GM21381 (cell line): Measurements from ENCODE around the gene STPG2.
"Not testable (repeated sequence)": the region's sequence is repeated elsewhere in the genome, so short reads cannot be mapped to it uniquely, and the experiment has no call there.

ENCODE experiments used
- ATAC-seq: cut with Tn5 transposase; IDR thresholded peaks from one replicate; pipeline ENCODE4 v1.9.1; 2021; ENCODE audit warnings: mild to moderate bottlenecking, moderate library complexity; ENCODE audit not compliant: unreplicated experiment

STPG2 gene

DNA sequence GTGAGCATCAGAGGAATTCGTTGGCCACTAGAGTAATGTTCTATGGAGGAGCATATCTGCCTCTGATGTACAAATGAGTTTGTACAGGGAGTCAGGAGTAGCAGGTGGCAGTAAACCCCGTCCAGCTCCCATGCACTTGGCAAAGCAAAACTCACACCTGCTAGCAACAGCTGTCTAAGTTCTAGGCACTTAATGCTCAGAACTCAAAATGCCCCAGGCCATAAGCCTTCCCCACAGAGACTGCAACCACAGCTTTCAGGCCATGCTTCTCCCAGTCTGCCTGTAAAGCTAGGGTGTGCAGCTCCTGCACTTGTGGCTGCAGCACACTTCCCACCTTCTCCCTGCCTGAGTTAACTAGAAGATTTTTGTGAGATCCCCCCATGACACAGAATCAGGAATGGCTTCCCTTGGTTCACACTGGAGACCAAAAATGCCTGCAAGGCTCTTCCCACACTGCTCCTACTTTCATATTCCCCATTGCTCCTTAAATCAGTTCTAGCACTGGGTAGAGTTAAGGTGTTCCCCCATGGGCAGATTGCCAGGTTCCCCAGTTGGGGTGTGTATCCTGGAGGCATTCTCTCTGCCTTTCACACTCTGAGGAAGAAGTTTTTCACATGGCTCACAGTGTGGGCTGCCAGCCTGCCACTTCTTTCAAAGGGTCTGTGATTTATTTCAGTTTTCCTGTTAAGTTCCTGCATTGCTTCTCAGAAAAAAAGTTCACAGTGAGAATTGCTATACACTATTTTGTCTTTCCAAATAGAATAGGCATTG, 189.9 kb downstream of the STPG2 start:
- no peak for ATAC-seq

DNA sequence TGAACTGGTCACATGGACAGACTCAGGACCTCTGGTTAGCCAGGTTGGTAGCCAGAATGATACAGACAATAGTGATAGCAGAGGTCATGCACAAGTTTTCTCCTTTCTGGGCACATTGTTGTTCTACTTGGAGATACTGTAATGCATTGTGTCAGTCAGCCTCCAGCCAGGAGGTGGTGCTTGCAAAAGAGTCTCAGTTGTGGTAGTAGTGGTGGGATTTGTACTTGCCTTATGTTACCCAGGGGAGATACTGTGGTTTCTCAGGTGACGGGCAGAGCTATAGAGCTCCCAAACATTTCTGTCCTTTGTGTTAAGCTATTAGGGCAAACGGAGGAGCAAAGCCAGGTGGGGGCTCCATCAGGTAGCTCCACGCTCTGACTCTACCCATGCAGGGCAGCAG, 190.5 kb downstream of the STPG2 start:
- ATAC-seq = no peak

DNA sequence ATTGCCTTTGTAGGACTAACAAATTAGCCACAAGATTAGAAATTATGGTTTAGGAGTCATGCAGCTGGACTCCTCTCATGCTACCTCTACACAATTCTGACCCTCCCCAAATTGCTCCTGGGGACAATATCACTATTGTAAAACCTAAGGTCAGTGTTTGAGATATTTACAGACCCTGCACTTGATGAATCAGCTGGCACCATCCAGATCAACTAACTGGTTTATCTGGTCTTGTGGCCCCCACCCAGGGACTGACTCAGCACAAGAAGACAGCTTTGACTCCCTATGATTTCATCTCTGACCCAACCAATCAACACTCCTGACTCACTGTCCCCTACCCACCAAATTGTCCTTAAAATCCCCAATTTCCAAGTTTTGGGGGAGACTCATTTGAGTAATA, 192.4 kb downstream of the STPG2 start:
- no peak for ATAC-seq

DNA sequence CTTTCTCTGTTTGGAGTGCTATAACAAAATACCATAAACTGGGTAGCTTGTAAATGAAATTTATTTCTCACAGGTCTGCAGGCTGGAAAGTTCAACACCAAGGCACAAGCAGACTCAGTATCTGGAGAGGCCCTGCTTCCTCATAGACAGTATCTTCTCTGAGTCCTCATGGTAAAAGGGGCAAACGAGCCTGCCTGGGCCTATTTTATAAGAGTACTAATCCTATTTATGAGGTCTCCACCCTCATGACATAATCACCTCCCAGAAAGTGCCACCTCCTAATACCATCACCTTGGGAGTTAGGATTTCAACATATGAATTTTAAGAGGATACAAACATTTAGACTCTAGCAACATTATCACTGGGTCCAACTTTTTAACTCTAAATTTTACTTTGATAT, 200.3 kb downstream of the STPG2 start:
- ATAC-seq = no peak

DNA sequence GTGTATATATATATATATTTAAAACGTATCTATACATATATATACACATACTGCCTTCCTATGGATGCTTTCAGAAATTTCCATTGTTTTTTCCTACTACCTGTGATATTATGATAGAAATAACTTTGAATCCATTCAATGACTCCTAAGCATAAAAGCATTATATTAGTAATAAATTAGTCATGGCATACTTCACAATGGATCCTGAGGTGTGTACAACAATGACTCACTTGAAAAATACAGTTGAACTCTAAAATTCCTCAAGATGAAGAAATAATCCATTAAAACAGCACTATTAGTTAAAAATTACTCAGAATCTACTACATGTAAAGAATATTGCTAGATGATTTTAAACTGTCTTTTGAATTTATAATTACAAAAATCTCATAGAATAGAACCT, 201.1 kb downstream of the STPG2 start:
- no peak for ATAC-seq

DNA sequence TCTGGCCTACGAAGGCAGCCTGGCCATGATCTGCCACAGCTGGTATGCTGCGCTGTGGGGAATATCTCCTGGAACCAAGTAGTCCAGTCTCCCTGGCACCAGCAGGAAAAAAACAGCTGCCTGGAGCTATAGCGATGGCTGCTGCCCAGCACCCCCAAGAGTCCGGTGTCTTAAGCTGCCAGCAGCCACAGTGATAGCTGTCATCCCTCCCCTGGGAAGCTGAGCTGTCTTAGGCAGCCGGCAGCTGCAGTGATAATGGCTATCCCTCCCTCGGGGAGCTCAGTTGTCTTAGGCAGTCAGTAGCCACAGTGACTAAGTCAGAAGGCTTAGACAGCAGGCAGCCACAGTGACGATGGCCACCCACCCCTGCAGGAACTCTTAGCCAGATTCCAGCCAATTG, 205.1 kb downstream of the STPG2 start:
- no peak for ATAC-seq

DNA sequence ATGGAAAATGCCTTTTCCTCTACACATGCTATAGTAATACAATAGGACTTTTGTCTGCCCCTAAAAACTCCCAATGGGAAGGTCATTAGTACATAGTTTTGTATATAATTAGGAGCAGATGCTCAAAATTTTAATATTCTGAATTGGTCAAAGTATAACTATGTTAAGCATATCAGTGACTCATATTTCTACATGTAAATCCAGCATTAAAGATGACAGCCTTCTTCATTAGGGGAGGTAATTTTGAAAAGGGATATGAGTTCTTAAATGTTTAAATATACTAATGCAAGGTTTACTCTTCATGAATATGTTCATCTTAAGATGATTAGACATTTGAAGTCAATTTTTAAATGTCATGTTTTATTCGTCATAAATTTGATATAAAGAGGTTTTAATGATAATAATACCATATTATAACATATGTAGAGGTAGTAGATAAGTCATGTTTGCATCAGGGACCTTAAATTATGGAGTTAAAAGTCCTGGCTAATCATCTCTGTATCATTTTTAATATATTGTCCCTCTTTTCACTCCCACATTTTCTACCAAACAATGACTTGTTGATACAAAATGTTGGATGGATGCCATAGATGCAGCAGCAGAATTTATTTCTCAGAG, 218.8 kb downstream of the STPG2 start:
- ATAC-seq = no peak

DNA sequence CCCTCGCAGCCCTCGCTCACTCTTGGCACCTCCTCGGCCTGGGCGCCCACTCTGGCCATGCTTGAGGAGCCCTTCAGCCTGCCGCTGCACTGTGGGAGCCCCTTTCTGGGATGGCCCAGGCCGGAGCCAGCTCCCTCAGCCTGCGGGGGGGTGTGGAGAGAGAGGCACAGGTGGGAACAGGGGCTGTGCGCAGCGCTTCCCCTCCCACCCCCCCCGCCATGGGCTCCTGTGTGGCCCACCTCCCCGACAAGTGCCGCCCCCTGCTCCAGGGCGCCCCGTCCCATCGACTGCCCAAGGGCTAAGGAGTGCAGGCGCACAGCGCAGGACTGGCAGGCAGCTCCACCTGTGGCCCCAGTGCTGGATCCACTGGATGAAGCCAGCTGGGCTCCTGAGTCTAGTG, 220.2 kb downstream of the STPG2 start:
- ATAC-seq = no peak

DNA sequence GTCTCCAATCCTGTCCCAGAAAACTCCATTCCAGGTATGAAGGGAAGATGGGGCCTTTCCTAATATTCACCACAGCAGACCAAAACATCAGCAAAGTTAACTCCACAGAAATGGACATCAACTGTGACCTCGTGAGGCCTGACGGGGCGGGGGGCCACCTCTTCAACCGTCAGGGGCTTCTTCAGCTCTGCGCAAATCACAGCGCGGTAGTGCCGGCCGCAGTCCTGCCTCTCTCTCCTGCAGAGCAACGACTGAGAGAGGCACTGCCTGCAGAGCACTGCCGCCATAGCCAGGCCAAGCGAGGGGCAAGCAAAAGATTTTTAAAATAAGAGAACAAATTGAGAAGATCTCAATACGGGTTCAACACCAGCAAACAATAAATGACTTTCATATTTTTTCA, 226.2 kb downstream of the STPG2 start:
- no peak for ATAC-seq

DNA sequence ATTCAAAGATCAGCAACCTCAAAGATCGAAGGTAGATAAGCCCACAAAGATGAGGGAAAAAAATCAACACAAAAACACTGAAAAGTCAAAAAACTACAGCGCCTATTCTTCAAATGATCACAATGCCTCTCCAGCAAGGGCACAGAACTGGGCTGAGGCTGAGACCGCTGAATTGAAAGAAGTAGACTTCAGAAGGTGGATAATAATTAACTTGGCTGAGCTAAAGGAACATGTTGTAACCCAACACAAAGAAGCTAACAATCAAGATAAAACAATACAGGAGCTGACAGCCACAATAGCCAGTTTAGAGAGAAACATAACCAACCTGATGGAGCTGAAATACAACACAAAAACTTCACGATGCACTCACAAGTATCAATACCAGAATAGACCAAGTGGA, 231.1 kb downstream of the STPG2 start:
- no peak for ATAC-seq

DNA sequence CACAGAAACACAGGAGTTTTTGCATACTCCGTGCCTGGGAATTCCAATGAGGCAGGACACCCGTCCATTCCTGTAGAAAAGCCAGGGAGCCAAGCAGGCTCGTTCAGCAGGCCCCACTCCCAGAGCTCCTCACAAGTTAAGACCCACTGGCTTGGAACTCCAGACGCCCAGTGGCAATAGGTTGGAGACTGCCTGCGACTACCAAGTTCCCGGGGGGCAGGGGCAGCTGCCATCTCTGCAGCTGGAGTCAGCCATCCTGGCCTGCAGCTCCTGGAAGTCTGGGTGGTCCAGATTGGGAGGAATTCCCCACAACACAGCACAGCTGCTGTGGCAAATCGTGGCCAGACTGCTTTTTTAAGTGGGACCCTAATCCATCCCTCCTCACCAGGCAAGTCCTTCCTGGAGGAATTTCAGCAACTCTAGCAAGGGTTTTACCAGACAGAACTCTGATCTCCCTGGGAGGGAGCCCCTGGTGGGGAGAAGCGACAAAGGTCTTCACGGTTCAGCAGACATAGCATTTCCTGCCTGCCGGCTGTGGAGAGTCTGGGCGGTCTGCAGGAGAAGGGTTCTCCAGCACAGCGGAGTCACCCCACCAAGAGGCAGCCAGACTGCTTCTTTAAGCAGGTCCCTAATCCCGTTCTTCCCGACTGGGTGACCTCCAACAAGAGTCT, 231.9 kb downstream of the STPG2 start:
- no peak for ATAC-seq

DNA sequence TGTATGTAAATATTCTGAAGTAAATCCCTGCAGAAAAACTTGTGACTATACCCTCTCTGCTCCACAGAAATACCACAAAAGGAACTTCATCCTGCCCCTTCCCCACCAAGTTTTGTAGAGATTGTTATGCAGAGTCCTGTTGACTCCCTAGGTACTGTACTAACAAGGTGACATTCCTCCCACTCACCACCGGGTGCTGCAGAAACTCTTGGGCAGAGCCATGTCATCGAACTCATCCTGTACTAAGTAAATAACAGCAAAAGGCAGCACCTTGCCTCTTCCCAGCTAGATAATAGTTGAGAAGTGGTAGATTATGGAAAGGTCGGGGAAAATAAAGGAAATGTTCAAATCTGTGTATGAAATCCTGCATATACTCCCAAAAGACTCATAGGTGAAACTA, 233.3 kb downstream of the STPG2 start:
- no peak for ATAC-seq

DNA sequence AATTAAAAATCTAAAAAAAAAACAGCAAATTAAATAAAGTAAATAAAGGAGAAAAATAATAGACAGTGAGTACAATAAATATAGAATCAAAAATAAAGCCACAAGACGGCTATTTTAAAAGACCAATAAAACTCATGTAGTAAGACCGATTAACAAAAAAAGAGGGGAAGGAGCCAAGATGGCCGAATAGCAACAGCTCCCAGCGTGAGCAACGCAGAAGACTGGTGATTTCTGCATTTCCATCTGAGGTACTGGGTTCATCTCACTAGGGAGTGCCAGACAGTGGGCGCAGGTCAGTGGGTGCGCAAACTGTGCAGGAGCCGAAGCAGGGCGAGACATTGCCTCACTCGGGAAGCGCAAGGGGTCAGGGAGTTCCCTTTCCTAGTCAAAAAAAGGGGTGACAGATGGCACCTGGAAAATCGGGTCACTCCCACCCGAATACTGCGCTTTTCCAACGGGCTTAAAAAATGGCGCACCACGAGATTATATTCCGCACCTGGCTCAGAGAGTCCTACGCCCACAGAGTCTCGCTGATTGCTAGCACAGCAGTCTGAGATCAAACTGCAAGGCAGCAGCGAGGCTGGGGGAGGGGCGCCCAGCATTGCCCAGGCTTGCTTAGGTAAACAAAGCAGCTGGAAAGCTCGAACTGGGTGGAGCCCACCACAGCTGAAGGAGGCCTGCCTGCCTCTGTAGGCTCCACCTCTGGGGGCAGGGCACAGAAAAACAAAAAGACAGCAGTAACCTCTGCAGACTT, 239.7 kb downstream of the STPG2 start:
- ATAC-seq = not testable (repeated sequence)

DNA sequence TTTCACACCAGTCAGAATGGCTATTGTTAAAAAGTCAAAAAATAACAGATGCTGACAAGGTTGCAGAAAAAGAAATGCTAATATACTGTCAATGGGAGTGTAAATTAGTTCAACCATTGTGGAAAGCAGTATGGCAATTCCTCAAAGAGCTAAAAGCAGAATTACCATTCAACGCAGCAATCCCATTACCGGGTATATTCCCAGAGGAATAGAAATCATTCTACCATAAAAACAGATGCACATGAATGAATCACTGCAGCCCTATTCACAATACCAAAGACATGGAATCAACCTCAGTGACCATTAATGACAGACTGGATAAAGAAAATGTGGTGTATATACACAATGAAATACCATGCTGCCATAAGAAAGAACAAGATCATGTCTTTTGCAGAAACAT, 243.0 kb downstream of the STPG2 start:
- no peak for ATAC-seq

DNA sequence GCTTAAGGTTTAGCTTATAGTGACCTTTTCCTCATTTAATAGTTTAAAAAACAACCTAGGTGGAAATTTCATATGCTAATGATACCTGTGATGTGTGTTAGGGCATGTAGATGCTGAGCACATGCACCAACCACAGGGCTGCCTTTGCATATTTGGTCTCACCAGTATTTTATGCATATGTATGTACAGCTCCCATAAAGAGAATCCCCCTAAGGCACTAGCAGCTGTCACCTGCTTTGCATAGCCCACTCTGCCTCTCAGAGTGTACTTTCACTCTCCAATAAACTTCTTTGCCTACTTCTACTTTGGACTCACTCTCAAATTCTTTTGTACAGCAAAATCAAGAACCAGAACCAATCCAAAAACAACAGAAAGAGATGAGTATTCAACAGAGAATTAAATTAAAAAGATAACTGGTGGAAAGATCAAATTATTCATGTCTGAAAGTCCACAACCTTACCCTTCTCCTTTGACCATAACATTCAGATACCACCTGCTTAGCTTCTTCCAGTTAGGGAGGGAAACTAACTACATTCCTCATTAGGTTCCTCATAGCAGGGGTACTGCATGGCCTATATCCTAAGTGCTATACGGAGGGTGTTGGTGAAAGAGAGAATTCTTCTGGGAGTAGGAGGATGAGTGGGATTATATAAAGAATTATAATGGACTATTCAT, 250.5 kb downstream of the STPG2 start:
- ATAC-seq = no peak

DNA sequence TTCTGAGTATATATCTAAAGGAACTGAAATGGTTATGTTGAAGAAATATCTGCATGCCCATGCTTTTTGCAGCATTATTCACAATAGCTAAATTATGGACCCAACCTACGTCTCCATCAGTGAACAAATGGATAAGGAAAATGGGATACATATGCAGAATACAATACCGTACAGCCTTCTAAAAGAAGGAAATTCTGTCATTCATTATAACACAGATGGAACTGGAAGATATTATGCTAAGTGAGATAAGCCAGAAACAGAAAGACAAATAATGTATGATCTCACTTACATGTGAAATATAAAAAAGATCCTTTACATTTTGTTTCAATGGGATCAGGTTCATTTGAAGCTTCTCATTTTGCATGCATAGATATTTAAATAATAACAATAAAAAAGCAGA, 263.3 kb downstream of the STPG2 start:
- ATAC-seq = no peak

DNA sequence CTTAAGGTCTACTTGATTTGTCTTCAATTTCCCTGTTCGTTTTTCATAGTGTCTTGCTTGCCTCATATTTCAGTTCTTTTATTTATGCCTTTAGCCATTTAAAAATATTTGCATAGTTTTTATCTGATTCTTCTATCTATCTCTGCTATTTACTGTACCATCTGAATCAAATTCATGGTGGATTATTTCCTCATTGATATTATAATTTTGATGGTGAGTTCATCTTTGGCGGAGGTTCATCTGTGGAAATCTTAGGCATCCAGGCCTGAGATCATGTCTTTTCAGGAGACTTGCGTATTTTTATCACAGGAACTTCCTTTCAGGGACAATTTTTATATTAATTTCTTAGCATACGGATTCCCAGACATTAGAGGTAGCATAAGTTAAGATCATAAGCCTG, 275.2 kb downstream of the STPG2 start:
- ATAC-seq = no peak

DNA sequence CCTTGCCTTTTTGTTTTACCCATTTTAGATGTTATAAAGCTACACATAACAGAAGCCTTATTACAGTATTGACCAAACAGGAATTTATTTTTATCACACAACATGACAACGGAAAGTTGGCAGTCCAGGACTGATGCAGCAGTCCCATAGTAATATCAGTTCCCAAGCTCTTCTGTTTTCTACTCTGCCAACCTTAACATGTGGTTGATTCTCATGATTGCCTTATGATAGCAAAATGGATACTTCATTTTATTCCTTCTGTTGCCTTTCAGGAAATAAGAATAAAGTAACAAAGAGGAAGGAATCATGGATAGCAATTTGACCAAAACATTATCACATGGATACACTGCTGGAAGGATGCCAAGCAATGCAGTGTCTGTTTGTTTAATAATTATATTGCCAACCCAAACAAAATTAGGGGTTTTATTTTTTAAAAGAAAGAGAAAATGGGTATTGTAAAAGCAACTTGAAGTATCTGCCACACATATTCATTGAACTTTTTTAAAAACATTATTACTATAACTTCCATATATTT, 275.7 kb downstream of the STPG2 start:
- no peak for ATAC-seq

DNA sequence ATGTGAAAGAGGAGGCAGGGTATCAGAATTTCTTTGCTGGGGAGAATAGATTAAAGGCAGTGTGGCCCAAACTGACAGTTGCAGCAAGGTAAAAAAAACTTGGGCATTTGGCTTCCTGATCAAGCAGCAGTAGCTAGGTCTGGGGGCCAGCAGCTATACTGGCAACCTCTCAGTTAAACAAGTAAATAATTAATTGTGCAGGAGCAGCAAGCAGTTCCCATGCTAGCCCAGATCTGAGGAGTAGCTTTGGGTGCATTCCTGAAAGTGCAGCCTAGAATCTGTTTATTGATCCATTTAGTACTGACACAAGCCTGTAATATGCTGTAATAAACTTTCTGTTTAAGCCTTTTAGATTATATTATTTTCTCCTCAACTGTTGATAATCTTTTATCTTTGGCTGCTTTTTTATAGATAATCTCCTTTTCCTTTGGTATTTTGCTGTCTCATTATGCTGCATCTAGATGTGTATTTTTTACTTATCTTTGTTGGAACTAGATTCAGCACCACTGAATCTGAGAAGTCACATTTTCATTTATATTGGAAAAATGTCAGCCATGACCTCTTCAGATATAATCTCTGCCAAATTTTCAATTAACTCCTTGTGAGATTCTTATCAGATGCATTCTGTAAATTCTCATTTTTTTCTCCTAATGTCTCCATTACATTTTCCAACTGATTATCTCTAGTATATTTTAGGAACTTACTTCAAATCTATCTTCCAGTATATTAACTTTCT, 276.3 kb downstream of the STPG2 start:
- ATAC-seq = no peak

DNA sequence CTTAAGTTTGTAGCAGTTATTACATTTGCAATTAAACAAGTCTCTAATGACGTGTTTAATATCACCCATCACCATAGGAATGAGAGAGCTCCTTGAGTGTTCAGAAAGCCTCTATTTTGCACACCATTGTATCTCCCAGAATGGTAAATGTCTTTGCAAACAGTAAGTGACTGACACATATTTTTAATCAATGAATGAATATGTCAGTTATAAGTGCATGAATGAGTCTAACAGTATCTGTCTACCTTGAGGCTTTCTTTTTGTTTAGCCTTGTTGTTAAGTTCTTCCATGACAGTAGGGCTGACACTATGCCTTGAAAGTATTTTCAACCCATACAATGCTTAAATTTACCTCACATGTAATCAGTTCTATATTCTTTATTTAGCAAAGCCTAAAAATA, 292.2 kb downstream of the STPG2 start:
- no peak for ATAC-seq
